Measurements from ENCODE around the gene TYMP.
A peak's percentile ranks its signal among the peaks of the same experiment; 100 is the strongest.

Gene TYMP

DNA sequence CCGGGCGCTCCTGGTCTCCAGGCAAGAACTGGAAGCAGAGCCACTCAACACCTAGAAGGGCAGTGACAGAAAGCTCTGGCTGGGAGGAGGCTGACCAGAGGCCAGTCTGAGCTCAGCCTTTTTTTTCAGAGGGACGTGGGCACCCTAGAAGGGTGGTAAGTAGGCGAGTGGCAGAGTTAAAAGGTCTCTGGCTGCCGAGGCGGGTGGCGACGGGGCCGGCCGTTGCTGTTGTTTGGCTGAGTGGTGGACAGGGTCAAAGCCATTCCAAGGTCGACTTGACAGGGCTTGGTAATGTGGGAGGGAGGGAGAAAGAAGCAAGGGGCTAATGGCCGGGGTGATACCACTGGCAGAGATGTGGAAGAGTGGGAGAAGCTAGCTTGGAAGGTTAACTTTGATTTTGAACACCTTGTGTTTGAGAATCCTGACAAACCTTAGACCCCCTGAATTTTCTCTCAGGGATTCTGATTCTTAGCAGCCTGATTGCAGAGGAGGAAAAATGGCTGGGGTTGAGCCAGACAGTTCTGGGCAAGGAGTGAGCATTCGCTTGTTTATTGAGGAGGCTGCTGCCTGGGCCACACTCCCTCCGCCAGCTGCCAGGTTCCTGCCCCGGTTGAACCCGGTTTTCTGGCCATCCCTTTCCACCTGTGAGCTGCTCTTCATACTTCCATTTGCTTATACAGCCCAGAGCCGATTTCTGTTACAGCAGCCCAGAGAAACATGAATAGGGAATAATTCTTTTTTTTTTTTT, 33.8 kb upstream of the TYMP start:
- peak in 5 of 58 donors; percentile 6 to 56 (median 40) for DNase-seq

DNA sequence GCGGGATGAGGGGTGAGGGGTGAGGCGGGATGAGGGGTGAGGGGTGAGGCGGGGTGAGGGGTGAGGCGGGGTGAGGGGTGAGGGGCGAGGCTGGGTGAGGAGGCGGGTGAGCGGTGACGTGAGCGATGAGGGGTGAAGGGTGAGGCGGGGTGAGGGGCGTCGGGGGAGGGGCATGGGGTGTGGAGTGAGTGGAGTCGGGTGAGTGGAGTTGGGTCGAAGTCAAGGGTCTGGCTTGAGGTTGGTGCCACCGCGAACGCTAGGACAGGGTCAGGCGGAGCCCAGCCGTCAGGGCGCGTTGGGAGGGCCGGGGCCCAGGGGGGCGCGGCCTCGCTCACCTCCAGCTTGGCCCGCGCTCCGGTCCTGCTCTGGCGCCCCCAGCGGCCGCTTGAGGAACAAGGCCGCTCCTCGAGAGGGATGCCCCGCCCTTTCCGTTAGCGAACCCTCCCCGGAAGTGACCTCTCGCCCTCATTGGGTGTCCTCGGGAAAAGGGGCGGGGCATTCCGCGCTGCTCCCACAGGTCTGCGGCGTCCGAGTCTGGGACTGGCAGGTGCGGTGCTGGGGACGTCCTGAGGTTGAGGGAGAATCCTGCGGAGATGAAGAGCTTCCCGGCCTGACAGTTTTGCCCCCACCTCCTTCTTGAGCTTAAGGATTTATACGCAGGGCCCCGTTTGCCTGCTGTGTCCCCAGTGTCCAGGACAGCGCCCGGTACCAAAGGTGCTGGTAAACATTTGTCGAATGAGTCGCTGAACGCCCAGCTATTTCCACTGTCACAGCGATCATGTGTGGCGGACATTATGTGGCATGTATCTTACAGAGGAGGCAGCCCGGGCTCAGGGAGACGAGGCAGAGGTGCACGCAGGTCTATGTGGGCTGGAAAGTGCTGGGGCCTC, 33.0 kb upstream of the TYMP start, which contains the start of gene SYCE3:
Gene SYCE3, minus strand, starts transcription at position 397 of the 890 bp plus-strand sequence. CDS start 6,514 bp downstream, outside the sequence.
- peak; percentile 39 to 98 (median 91) for DNase-seq

DNA sequence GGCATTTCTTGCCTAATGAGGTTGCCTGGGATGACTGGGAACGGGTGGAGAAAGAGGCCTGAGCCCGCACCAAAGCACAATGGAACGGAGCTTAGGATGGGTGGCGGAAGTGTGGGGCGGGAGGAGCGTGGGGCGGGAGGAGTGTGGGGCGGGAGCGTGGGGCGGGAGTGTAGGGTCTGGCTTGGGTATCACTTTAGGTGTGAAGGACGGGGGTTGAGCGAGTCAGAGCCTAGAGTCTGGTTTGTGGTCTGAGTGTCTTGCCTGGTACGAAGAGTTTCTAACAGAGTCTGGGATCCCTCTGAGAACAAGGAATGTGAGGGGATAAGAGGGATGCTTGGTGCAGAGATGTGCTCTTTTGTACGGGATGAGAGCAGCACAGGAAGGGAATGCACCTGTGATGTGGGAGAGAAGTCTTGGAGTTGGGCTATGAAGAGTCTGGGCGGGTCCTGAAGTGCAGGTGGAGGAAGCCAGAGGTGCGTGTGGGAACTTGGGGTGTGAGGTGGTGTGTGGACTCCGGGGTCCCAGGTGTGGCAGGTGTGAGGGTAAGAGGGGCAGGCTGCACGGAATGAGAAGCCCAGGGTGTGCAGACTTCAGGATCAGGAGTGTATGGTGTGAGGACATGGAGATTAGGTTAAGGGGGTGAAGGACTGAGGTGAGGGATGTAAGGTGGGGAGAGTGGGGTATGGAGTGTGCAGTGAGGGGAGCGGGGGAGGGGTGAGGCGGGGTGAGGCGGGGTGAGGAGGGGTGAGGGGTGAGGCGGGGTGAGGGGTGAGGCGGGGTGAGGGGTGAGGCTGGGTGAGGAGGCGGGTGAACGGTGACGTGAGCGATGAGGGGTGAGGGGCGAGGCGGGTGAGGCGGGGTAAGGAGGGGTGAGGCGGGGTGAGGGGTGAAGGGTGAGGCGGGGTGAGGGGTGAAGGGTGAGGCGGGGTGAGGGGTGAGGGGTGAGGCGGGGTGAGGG, 31.9 kb upstream of the TYMP start:
- no peak for DNase-seq

DNA sequence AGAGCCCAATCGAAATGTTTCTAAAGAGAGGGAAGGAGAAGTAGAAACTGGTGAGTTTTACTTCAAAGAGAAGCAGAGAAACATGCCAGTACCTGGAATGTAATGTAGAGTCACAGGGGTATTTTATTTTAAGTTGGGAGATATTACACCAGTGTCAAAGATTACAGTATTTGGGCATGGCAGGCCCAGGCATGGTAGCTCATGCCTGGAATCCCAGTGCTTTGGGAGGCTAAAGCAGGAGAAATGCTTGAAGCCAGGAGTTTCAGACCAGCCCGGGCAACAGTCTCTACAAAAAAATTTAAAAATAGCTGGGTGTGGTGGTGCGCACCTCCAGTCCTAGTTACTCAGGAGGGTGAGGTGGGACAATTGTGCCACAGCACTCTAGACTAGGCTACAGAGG, 30.2 kb upstream of the TYMP start:
- no peak for DNase-seq

DNA sequence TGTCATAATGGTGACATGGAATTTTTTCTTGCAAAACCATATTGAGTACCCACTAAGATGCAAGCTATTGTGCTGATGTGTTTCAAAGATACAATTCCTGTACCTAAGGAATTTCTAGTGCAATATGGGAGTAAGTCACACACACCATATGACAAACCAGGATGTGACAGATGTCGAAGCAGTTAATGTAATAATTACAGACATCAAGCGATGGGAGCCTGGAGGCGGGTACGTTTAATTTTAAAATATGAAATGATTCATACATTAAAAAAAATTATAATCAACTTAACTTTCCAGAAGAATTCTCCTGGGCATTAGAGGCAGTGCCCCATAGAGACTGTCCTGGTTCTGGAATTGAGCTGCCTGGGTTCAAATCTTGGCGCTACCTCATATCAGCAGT, 26.9 kb upstream of the TYMP start:
- no peak for DNase-seq

DNA sequence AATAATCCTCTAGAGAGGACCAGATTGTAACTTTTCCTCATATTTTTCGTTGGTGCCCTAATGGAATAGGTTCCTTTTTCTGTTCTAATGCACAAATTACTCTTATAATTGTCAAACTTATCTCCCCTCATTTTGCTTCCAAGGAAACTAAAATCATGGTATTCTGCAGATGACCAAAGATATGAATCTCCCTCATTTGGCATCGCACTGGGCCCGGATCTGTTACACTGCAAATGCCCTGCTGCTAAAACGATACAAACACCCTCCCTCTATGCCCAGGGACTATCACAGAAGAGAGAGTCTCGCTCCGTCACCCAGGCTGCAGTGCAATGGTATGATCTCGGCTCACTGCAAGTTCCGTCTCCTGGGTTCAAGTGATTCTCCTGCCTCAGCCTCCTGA, 23.5 kb upstream of the TYMP start:
- no peak for DNase-seq

DNA sequence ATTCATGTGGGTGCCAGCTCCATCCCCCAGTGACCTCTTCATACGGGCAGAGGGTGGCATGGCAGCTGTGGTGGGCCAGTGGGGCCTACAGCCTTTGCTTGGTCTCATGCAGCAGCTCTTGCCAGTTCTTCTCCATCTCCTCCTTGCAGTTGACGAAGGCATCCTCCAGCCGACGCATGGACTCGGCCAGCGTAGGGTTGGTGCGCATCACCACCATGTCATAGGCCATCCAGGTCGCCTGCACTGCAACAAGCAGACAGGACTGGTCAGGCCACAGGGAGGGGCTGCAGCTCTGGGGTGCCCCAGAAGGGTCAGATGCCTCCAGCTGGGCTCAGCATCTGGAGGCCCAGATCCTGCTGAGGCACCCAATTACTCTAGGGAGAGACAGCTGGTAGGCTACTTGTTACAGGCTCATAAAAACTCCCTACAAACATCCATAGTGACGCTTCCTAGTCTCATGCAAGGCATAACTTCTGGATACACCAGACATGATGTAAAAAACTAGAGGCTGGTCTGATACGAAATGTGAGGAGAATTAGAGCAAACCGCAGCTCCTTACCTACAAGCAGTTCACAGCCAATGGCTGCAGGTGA, 21.4 kb upstream of the TYMP start:
- DNase-seq = no peak

DNA sequence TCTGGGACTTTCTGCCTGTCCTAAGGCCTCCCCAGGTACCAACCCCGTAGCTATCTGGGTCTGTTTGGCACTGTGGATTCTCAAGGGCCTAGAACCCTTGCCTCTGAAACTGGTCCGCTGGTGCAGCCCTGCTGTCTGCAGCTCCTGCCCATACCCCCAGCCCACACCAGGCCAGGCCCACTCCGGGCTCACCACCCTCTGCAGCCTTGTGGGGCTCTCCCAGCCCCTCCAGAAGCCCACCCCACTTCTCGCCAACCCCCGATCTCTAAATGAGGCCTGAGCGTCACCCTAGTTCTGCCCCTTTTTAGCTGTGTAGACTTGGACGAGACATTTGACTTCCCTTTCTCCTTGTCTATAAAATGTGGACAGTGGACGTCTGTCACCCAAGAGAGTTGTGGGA, 20.6 kb upstream of the TYMP start:
- no peak for DNase-seq

DNA sequence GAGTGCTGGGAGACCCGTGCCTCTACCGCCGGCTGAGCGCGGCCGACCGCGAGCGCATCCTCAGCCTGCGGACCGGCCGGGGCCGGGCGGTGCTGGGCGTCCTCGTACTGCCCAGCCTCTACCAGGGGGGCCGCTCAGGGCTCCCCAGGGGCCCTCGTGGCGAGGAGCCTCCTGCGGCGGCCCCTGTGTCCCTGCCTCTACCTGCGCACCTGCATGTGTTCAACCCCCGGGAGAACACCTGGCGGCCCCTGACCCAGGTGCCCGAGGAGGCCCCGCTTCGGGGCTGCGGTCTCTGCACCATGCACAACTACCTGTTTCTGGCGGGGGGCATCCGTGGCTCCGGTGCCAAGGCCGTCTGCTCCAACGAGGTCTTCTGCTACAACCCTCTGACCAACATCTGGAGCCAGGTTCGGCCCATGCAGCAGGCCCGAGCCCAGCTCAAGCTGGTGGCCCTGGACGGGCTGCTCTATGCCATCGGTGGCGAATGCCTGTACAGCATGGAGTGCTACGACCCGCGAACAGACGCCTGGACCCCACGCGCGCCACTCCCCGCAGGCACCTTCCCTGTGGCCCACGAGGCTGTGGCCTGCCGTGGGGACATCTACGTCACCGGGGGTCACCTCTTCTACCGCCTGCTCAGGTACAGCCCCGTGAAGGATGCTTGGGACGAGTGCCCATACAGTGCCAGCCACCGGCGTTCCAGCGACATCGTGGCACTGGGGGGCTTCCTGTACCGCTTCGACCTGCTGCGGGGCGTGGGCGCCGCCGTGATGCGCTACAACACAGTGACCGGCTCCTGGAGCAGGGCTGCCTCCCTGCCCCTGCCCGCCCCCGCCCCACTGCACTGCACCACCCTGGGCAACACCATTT, 19.3 kb upstream of the TYMP start:
- no peak for DNase-seq

DNA sequence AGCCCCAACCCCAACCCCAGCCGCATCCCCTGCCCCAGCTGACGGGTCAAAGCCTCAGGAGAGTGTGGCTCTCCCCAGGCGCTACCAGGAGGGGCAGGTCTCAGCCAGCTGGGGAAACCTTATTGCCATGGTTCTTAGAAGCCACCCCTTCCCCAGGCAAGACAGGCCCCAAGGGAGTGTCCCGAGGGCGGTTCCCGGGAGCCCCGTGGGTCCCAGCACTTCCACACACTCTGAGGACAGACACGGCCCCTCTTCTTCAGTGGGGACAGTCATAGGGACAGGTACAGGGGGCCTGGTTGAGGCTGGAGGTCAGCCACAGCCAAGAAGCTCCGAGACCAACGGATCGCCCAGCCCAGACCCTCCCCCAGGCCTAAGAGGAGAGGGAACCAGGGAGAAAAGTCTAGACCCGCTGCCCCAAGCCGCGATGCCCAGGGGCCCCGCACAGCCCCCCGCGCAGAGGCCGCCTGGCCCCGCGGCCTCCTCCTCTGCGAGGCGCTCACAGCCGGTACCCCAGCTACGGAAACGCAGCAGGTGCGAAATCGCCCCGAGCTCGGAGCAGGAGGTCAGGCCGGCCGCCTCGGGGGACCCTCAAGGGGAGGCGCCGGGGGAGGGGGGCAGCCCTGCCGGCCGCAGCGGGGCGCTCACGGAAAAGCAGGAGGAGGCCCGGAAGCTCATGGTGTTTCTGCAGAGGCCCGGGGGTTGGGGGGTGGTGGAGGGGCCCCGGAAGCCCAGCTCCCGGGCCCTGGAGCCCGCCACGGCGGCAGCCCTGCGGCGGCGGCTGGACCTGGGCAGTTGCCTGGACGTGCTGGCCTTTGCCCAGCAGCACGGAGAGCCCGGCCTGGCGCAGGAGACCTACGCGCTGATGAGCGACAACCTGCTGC, 18.5 kb upstream of the TYMP start:
- no peak for DNase-seq

DNA sequence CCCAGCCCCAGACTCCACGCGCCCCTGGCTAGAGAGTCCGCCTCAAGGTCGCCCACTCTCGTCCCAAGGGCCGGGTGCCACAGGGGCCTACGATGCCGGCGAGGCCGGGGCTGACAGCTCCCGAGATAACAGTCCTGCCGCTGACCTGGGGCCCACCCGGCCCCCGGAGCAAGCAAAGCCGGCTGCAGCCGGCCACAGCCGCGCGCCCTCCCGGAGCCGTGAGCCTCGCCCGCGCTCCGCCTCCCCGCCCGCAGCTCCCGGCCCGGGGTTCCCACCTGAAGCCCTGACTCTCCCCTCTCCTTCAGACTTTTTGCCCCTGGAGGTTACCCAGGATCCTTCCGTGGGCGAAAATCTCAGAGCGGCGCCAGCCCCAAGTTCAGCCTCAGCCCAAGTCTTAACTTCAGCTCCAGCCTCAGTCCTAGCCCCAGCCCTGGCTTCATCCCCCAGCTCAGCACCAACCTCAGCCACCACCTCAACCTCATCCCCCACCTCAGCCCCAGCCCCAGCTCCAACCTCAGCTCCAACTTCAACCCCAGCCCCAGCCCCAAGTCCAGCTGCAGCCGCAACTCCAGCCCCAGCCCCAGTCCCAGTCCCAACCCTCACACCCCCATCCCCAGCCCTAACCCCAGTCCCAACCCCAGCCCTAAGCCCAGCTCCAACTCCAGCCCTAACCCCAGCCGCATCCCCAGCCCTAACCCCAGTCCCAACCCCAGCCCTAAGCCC, 17.6 kb upstream of the TYMP start:
- no peak for DNase-seq

DNA sequence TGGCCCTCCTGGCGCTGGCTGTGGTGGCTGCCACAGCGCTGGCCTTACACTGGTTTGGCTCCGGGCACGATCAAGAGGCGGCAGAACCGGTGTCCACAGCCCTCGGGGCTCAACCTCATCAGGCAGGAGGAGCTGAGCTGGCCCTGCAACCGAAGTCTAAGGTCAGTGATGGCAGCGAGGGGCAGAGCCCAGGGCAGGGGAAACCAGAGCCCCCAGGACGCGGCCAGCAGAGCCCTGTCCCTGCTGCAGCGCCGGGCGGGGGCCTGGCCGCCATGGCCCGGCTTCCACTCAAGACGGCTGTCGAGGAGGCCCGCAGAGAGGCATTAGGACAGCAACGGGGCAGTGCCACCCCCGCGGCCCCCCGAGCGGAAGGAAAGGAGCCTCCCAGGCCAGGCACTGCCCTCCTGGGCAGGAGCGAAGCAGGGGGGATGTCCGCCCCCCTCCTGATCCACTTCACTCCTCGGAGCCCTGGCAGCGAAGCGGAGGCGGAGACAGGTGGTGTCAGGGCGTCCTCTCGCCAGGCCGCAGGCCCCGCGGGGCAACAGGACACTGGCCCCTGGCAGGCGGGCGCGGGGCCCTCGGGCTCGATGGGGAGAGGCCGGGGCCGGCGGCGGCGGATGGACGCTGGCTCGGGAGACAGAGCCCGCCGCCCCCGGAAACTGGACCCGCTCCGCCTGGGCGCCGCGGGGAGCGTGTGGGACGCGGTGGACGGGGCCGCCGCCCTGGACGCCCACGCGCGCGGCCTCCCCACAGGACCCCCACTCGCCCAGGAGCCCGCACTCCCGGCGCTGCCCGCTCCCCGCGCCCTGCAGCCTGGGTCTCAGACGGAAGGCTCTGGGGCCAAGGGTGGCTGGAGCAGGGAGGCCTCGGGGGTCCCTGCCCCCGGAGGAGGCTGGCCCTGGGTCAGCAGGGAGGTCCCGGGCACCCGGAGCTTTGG, 16.8 kb upstream of the TYMP start:
- DNase-seq = no peak

DNA sequence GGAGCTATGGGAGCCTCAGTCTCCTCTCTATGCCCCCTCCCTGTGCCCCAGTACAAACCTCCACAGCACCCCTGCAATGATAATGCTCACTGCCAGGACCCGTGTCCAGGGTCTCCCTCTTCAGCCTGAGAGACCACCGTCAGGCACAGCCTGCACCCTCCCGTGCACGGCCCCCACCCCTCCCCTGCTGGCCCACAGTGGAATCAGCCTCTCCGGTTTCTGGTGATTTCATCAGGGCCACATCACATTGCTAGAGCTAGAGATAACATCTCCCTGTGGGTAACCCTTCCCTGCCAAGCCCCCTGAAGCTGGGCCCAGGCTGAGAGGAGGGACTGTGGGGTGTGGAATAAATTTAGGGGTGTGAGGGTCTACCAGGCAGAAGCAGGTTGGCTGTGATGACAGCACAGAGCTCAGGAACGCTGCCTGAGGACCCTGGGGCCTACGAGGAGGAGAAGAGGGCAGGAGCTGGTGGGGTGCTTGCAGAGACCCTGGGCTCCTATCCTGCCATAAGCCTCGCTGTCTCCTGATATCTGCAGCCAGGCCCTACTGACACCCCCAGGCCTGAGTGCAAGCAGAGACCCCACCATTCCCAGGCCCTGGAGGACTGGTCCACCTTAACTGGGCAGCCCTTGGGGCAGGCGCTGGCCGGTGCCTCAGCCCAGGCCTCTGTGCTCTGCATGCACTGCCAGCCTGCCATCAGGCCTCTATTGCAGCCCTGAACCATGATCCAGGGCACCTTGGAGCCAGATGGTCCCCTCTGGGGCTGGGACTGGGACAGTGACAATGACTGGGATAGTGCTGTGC, 15.9 kb upstream of the TYMP start, which contains the start of gene KLHDC7B:
Gene KLHDC7B, plus strand, starts transcription at position 378 of the 804 bp plus-strand sequence. Its CDS starts 345 bp downstream, at position 723.
- no peak for DNase-seq

DNA sequence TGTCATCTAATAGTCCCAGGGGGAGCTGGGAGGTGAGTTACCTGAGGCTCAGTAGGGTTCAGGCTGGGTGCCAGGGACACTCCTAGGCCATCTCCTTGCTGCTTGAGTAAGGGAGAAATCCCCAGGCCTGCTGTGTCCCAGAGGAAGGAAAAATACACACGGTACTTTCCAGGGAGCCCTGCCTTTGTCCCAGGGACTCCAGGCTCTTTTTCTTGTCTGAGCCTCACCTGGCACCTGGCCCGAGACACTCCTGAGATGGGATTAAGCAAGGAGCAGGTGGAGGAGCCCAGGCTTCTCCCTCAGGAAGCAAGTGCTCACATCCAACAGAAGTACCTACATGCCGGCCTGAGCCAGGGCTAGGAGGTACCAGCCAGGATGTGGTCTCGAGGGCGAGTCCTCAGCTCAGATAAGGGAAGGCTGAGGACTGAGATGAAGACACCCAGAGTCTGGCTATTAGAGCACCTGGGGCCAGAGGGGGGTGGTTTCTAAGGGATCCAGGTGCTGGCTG, 15.0 kb upstream of the TYMP start:
- no peak for DNase-seq

DNA sequence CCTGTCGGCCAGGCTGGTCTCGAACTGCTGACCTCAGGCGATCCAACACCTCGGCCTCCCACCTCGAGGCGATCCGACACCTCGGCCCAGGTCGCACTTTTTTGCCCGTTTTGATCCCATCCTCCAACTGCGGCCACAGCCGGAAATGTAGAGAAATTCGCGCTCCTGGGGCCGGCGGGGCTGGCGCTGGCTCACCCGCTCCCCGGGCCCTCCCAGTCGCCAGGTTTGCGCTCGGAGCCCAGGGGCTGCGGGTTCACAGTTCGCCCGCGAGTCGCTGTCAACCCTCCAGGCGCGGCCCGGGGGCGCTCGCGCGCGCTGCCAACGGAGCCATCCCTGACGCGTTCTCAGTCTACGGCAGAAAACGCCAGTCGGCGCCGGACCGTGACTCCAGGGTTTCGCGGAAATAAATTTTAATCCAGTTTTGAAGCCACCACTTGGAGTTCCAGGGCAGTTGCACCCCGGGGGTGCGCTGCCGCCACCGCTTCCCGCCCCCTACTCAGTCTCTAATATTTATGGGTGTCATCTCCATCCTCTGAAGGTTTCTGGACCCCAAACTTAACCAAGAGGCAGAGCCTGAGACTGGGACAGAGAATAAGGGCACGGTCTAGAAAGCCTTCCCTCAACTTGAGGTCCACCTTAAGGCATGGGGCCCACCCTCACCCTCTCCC, 14.4 kb upstream of the TYMP start:
- DNase-seq = peak in 23 of 58 donors; percentile 12 to 71 (median 34)

All from anterior cingulate cortex (tissue), 58 donors.